ENCODE results near the gene TCAP.

TCAP gene

GRCh38 chr17:39671651-39672521, 6.7 kb downstream of the TCAP start:
- no peak overlapping the region for H3K27ac Mint-ChIP-seq
- intact Hi-C loops (cut with micrococcal nuclease) = loop anchor here (1.0 kb wide), 1 partner anchor 50 kb away; no protein-coding TSS in a partner anchor
- H3K36me3 Mint-ChIP-seq (ENCODE audit: low read depth) = no peaks in the 10 kb centered on the region
- no peak overlapping the region for H3K4me3 Mint-ChIP-seq
- H3K27me3 Mint-ChIP-seq = peaks cover 65% of the 10 kb centered on the region
- no peaks in the 10 kb centered on the region for H3K9me3 Mint-ChIP-seq
- H3K4me1 Mint-ChIP-seq (ENCODE audit: low read depth) = peaks cover 34% of the 10 kb centered on the region

- H3K27me3 Mint-ChIP-seq = peaks cover 58% of the 10 kb centered on the region
These were observed 7.6 kb downstream of the TCAP start for GRCh38 chr17:39672522-39673334.

GRCh38 chr17:39673335-39674081, 8.4 kb downstream of the TCAP start:
- intact Hi-C loops (cut with micrococcal nuclease) = no loop called here
- no peak overlapping the region for H3K4me3 Mint-ChIP-seq
- H3K36me3 Mint-ChIP-seq (ENCODE audit: low read depth) = peaks cover 14% of the 10 kb centered on the region
- peaks cover 28% of the 10 kb centered on the region for H3K4me1 Mint-ChIP-seq (ENCODE audit: low read depth)
- peaks cover 51% of the 10 kb centered on the region for H3K27me3 Mint-ChIP-seq
- H3K27ac Mint-ChIP-seq = no peak overlapping the region
- H3K9me3 Mint-ChIP-seq = no peaks in the 10 kb centered on the region

More at GRCh38 chr17:39672522-39673334, 7.6 kb downstream of the TCAP start:
- H3K4me1 Mint-ChIP-seq (ENCODE audit: low read depth) = peaks cover 31% of the 10 kb centered on the region
- intact Hi-C loops (cut with micrococcal nuclease) = loop anchor here (1.0 kb wide), 1 partner anchor 50 kb away; no protein-coding TSS in a partner anchor
- no peak overlapping the region for H3K4me3 Mint-ChIP-seq
- peaks cover 6% of the 10 kb centered on the region for H3K36me3 Mint-ChIP-seq (ENCODE audit: low read depth)
- no peaks in the 10 kb centered on the region for H3K9me3 Mint-ChIP-seq
- H3K27ac Mint-ChIP-seq = no peak overlapping the region

- Mint-ChIP-seq H3K4me3 (no peak overlapping the region), H3K36me3 (ENCODE audit: low read depth) (peaks cover 21% of the 10 kb centered on the region), H3K27ac (no peak overlapping the region), H3K4me1 (ENCODE audit: low read depth) (peaks cover 26% of the 10 kb centered on the region), H3K9me3 (no peaks in the 10 kb centered on the region), H3K27me3 (peaks cover 46% of the 10 kb centered on the region)
- intact Hi-C loops (cut with micrococcal nuclease) = no loop called here
These were observed 9.0 kb downstream of the TCAP start for GRCh38 chr17:39674179-39674578.

GRCh38 chr17:39674702-39675389, 9.7 kb downstream of the TCAP start:
- Mint-ChIP-seq H3K9me3 (no peaks in the 10 kb centered on the region), H3K4me1 (ENCODE audit: low read depth) (peaks cover 33% of the 10 kb centered on the region), H3K27ac (no peak overlapping the region), H3K36me3 (ENCODE audit: low read depth) (peaks cover 27% of the 10 kb centered on the region), H3K4me3 (no peak overlapping the region), H3K27me3 (peaks cover 39% of the 10 kb centered on the region)
- intact Hi-C loops (cut with micrococcal nuclease) = no loop called here

- peaks cover 32% of the 10 kb centered on the region for H3K27me3 Mint-ChIP-seq
- H3K9me3 Mint-ChIP-seq = no peaks in the 10 kb centered on the region
- H3K27ac Mint-ChIP-seq = no peak overlapping the region
- no peak overlapping the region for H3K4me3 Mint-ChIP-seq
- intact Hi-C loops (cut with micrococcal nuclease) = no loop called here
- peaks cover 32% of the 10 kb centered on the region for H3K36me3 Mint-ChIP-seq (ENCODE audit: low read depth)
- H3K4me1 Mint-ChIP-seq (ENCODE audit: low read depth) = peaks cover 40% of the 10 kb centered on the region
These were observed 10.4 kb downstream of the TCAP start for GRCh38 chr17:39675390-39676082.

- H3K27ac Mint-ChIP-seq = no peak overlapping the region
- peaks cover 43% of the 10 kb centered on the region for H3K4me1 Mint-ChIP-seq (ENCODE audit: low read depth)
- intact Hi-C loops (cut with micrococcal nuclease) = no loop called here
- H3K9me3 Mint-ChIP-seq = no peaks in the 10 kb centered on the region
- H3K27me3 Mint-ChIP-seq = peaks cover 24% of the 10 kb centered on the region
- peaks cover 39% of the 10 kb centered on the region for H3K36me3 Mint-ChIP-seq (ENCODE audit: low read depth)
- no peak overlapping the region for H3K4me3 Mint-ChIP-seq
These were observed 11.2 kb downstream of the TCAP start for GRCh38 chr17:39676198-39676819.

GRCh38 chr17:39677072-39677471, 11.9 kb downstream of the TCAP start:
- intact Hi-C loops (cut with micrococcal nuclease) = no loop called here
- Mint-ChIP-seq H3K4me1 (ENCODE audit: low read depth) (peaks cover 38% of the 10 kb centered on the region), H3K9me3 (no peaks in the 10 kb centered on the region), H3K27me3 (peaks cover 17% of the 10 kb centered on the region), H3K4me3 (no peak overlapping the region), H3K36me3 (ENCODE audit: low read depth) (peaks cover 46% of the 10 kb centered on the region), H3K27ac (no peak overlapping the region)

- H3K27me3 Mint-ChIP-seq = peaks cover 11% of the 10 kb centered on the region
- no peak overlapping the region for H3K4me3 Mint-ChIP-seq
- no peak overlapping the region for H3K27ac Mint-ChIP-seq
- intact Hi-C loops (cut with micrococcal nuclease) = no loop called here
- peaks cover 35% of the 10 kb centered on the region for H3K4me1 Mint-ChIP-seq (ENCODE audit: low read depth)
- H3K36me3 Mint-ChIP-seq (ENCODE audit: low read depth) = peaks cover 49% of the 10 kb centered on the region
- H3K9me3 Mint-ChIP-seq = no peaks in the 10 kb centered on the region
These were observed 12.6 kb downstream of the TCAP start for GRCh38 chr17:39677542-39678339.

- peaks cover 35% of the 10 kb centered on the region for H3K4me1 Mint-ChIP-seq (ENCODE audit: low read depth)
- no peak overlapping the region for H3K27ac Mint-ChIP-seq
- H3K9me3 Mint-ChIP-seq = no peaks in the 10 kb centered on the region
- no peak overlapping the region for H3K4me3 Mint-ChIP-seq
- intact Hi-C loops (cut with micrococcal nuclease) = no loop called here
- peaks cover 6% of the 10 kb centered on the region for H3K27me3 Mint-ChIP-seq
- H3K36me3 Mint-ChIP-seq (ENCODE audit: low read depth) = peaks cover 57% of the 10 kb centered on the region
These were observed 13.4 kb downstream of the TCAP start for GRCh38 chr17:39678340-39679116.

GRCh38 chr17:39679521-39680192, 14.5 kb downstream of the TCAP start:
- Mint-ChIP-seq H3K9me3 (no peaks in the 10 kb centered on the region), H3K36me3 (ENCODE audit: low read depth) (peaks cover 66% of the 10 kb centered on the region), H3K27ac (peak overlapping the region; percentile 74), H3K4me1 (ENCODE audit: low read depth) (peaks cover 35% of the 10 kb centered on the region), H3K27me3 (peaks cover 2% of the 10 kb centered on the region), H3K4me3 (no peak overlapping the region)
- intact Hi-C loops (cut with micrococcal nuclease) = no loop called here

Data from dendritic cell treated with granulocyte-macrophage colony-stimulating factor and Interleukin-4, amounts not matched to agents 40 ng/mL and 50 ng/mL, for 4 days (primary cell).